HG03378 (cell line): ENCODE results near the gene EPHA1.
A peak's percentile ranks its signal among the peaks of the same experiment; 100 is the strongest.

Experiments used
- ATAC-seq: cut with Tn5 transposase; IDR thresholded peaks from one replicate; pipeline ENCODE4 v1.9.1; 2021; ENCODE audit warnings: mild to moderate bottlenecking, moderate library complexity; ENCODE audit not compliant: unreplicated experiment

EPHA1 gene

DNA sequence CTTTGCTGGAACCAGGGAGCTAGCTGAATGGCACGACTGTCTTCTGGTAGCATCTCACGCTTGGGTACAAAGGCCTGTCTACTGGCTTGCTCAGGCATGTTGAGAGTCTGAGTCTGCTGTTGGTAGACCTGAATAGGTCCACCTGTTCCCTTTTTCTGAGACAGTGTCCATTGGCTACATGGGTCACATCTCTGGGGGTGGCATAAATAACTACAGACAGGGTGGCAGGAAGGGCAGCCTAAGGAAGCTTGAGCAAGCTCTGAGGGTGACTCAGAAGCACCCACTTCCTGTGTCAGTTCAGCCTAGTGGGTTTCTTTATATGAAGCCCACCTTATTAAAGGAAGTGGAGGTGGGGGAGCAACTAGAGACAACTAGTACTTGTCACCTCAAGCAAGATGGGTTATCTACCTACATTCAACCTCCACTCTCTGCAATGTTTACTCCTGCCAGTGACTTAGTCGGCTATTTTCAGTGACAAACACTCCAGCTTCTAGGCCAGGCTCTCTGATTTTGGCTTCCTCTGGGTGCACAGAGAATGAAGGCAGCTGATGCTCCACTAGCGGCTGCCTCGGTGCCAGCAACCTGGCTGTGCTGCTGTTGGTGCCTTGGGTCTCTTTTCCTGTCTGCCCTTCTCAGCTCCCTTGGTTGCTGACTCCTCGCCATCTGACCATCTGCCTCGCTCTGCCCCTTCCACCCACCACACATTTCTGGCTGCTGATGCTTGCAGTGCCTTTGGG, 33.2 kb downstream of the EPHA1 start:
- ATAC-seq = peak; percentile 30

DNA sequence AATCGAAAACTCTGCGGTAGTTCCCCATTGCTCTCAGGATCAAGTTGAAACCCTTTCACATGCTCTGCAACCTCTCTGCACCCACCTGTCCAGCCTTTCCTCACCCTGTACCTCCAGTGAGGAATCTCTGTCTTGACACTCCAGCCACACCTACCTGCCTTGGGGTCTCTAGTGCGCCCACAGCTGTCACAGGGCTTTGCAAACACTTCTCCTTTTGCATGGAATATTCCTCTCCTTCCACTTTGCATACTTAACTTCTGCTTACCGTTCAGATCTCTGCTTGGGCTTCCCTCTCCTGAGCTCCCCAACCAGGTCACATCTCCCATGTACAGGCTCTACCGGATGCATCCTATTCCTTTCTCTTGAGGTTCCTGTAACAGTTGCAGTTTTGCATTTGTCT, 34.1 kb downstream of the EPHA1 start:
- no peak for ATAC-seq

DNA sequence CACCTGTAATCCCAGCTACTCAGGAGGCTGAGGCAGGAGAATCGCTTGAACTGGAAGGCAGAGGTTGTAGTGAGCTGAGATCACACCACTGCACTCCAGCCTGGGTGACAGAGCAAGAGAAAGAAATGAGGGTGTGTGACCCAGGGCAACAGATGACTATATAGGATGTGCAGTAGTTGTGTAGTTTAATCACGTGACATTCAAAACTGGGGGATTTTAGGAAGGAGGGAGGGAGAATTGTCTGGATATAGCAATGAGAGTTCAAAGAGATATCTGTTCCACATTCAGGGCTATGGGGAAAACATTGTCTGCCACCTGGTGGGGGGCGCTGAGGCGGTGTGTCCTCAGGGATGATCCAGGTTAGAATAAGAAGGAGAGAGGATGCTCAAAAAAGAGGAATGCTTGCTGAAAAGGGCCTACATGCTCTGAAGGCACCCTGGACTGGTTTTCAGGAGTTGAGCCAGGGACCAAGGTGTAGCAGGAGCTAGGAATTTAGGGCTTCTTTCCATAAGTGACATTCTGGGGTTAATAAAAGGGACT, 35.3 kb downstream of the EPHA1 start:
- no peak for ATAC-seq

DNA sequence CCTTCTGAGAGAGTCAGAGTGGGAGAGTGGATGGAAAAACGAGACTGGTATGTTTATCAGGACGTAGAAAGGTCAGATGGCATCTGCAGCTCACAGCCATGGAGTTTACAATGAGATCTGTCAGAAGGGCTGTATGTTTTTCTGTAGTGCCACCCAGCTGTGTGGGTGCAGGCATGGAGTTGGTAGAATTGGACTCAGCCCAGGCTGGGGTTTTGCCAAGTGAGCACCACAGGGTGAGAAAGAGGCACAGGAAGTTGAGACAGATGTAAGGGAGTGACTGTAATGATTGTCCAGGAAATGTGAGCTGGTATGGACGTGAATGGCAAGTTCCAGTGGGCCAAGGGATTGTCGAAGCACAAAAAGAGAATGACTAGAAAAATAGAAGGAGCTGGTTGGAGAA, 36.6 kb downstream of the EPHA1 start:
- ATAC-seq = no peak

DNA sequence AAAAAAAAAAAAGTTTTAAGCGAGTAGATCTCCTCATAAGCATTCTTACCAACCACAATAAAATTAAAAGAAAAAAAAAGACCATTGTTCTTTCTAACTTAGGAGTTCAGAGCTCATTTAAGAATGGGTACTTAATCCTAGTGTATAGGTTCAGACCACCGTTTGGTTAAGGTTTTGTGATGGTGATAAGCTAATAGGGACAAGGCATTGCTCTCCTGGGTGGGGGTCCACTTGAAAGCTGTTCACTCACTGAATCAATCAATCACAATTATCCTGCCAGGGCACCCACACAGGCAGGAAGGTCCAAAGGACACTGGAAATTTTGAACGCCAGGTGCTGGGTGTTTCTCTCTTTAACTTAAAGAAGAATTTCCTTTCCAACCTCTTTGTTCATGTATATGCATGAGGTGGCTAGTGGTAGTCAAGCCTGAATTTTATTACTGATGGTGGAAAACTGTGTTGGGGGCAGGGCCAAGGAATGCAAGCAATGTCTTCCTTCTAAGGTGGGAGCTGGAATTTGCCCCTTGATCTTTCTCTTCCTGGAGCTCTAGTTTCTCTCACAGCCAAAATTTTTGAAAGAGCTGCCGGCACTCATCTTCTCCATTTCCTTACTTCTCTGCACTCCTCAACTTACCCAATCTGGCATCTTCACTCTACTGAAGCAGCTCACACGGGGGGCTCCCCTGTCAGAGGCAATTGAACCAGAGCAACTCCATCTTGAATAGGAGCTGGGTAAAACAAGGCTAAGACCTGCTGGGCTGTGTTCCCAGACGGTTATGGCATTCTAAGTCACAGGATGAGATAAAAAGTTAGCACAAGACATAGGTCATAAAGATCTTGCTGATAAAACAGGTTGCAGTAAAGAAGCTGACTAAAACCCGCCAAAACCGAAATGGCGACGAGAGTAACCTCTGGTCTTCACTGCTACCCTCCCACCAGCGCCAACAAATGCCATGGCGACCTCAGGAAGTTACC, 38.7 kb downstream of the EPHA1 start:
- no peak for ATAC-seq

DNA sequence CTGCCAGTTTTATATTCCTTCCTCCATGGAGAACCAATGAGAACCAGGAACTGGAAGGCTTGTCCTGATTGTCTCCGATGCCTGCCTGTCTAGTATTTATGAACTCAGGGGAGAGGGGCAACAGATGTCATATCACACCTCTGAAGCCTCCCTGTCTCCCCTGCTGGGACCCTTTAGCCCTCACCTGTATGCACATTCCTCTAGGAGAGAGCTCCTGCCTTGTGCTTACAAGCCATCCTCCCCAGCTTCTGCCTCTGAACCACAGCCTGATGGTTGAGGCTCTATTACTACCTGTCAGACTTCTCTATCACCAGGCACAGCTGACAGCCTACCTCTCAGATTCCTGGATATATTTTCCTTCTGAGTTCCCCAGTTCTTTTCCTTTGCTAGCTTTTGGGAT, 40.3 kb downstream of the EPHA1 start:
- ATAC-seq = no peak

DNA sequence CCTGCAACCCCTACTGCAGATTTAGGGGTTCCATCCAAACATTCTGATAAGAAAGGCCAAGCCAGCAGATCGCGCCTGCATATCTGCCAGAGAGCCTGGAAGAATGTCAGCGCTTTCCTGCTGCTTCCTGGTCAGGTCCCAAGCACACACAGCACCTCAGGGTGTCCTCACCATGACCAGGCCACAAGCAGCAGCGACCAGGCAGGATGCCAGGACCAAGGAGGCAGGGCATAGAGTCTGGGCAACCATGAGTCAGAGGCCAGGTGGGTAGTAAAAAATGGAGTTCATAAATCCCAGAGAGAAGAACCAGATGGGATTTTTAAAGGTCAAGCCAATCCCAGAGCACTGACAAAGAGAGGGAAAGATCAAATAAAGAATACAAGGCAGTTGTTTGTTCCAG, 40.7 kb downstream of the EPHA1 start:
- ATAC-seq = no peak

DNA sequence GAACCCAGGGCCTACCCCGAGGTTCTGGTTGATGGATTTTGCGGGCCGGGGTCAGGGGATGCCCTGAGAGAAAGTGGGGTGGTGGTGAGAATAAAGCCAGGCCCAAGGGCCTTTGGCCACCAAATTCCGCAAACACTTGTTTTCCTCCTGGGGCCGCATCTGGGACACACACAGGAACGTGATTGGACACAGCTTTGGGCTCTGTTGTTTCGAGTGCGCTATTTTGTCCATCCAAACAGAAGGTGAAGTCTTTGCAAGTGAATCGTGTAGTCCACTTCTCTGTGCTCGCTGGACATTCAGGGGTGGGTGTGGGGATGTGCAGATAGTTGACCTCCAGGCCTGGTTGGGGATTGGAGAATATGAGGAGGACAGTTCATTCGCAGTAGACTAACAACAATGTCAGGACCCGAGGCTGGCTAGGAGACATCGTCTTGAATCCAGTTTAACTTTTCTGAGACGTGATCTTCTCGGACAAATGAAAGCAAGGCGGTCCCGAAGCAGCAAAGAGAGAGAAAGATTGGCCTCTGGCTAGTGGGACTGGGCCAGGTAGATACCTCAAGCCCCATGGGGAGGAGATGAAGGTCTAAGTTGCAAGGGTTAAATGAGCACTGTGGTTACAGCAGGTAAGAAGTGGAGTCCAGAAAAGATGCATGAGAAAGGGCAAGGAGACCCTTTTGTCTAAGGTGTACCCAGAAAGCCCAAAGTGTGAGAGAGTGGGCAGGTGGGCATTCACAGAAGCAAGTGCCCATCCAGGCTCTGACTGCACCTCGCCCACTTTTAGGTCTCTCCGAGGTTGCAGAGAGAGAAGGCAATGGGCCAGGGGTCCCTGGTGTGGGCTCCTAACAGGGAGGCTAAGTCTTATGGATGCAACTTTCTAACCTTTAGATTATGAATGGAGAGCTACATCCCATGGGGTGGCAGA, 45.4 kb downstream of the EPHA1 start:
- ATAC-seq = no peak

DNA sequence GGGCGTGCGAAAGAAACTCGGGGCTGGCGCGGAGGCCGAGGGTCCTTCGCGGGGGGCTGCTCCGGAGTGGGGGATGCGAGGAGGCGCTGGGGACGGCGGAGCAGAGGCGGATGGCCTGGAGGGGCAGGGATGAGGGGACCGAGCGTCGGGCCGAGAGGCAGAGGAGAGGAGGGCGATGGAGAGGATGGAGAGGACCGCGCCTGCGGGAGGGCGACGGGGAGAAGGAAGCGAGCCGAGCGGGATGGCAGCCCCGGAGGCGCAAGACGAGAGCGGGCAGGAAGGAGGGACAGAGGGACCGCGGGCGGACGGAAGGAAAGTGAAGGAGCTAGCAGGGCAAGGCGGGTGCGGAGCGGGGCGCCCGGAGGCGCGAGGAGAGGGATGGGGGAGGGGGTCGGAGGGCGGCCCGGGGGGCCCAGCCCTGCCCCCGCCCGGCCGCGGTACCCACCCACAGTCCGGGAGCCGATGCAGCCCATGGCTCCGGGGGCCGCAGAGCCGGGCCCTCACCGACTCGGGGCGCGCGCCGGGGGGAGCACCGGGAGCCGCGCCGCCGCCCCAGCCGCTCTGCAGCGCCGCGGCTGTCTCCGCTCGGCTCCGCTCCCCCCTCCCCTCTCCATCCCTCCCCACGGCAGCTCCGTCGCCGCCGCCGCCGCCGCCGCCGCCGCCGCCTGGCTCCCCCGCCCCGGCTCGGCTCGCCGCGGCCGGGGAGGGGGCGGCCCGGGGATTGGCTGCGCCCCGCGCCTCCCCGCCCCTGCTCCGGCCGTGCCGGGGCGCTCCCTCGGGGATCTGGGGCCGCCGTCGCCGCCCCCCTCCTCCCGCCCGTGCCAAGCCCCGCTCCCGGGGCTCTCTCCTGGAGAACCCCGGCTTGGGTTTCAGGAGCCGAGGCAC, 46.3 kb downstream of the EPHA1 start, which contains the start of gene FAM131B:
TSS of gene FAM131B (minus strand) at position 583 of the 885 bp plus-strand sequence. CDS start at position 473, 110 bp downstream.
- ATAC-seq = no peak

DNA sequence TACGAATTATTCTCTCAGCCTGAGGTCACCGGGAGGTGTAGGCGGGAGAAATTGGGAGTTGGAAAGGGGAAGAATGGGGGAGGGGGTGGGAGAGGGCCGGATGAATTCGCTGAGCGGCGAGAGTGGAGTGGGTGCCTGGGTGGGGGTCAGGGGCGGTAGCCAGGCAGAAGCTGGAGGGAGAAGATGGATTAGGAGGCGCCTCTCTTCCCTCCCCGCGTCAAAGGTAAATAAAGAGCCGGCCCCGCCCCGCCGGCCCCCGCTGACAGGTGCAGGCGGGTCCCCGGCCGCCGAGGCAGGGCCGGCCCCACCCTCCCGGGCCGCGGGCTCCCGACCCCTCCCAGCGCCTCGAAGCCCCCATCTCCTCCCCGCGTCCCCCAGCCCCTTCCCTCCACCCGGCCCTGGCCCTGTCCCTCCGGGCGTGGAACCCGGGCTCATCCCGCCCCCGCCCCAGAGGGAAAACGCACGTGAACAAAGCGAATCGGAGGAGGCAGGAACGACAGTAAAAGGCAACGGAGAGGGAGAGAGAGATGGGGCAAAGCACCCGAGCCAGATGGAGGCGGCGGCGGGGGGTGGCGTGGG, 47.0 kb downstream of the EPHA1 start:
- ATAC-seq = no peak

DNA sequence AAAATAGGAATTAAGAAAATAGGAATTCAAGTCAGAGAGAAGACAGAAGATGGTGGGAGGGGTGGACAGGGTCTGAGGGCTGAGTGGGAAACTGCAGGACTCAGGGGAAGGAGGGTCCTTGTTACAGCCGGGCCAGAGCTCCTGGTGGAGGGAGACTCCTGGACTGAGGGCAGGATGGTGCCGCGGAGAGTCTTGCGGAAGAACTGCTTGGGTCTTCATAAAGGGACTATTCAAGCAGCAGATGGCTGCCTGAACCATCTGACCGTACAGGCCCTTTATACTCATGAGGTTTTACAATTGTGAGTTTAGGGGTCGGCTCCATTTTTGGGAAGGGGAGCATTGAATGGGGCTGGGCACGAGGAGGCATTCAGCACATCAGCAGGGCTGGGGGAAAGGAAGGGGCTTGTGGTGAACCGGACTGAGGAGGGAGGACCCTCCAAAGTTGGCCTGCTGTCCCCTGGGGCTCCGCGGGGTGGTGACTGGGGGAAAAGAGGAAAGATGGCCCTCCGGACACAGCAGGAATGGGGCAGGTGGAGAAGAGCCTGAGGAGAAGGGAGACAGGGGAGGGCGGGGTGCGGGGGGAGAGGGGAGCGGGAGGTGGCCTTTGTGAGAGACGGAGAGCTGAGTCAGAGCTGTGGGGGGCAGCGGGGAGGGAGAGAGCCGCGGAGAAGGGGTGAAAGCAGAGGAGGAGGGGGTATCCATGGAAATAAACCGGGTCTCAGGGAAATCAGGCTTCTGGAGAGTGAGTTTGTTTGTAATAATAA, 47.7 kb downstream of the EPHA1 start:
- no peak for ATAC-seq

DNA sequence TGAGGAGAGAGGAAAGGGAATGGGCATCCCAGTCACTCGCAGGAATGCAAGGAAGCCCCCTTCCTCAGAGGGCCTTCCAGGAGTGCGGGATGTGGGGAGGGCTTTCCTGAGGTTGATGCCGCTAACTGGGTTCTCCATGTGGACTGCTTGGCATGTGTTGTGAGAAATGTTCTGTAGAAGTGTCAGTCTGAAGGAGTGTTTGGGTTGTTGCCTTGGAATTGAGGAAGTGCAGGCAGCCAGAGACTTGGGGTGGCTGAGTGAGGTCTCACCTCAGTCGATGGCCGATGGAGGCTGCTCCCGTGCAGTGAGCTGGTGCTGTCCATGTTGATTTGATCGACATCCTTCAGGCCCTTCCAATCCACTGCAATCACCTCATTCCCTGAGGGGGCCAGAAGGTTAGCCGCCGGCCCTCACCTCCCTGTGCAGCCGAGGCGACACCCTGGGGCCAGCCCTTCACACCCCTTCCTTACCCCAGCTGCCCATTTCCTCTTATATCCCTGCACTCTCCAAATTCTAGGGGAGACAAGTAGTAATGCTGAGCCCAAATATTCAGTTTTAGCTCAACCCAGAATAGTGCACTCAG, 48.8 kb downstream of the EPHA1 start:
- ATAC-seq = no peak

DNA sequence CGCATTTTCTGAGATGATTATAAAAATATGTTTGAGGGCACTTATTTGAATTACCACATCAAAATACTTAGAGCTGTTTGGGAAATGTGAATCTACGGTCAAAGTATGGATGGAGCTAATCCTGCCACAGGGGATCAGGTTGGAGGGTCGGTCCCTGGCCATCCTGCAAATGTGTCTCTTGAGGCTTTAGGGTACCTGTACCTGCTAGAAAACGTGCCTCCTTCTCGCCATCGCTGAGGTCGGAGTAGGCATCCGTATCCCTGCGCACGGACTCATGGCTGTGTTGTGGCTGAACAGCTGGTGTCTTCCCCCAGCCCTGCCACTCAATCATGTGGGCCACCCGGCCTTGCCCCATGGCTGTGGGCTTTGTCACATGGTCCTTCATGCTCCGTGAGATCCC, 50.0 kb downstream of the EPHA1 start:
- ATAC-seq = no peak

DNA sequence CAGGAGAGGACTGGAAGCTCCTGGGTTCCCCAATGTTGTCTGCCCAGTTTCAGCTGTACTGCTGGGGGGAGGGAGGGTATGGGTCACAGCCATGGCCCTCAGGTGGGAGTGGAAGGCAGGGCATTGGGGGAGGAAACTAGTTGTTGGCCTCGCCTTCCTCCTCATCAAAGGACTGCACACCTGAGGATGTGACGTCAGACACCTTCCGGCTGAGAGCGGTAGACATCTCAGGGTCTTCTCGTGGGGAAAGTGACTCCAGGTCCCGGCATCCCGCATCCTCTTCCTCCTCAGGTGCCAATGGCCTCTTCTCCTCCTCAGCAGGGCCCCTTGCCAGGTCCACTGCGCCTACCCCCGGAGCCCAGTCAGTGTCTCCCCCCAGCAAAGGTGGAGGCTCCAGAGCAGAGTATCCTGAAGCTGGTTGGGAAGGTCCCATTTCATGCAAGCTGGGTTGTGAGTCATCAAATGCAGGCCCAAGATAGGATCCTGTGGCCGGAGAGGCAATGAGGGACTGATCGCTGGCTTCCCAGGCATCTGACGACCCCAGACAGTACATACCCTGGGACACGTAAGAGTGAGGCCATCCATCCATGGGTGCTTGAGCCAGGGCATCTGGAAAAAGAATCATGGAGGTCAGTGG, 52.1 kb downstream of the EPHA1 start:
- ATAC-seq = no peak

DNA sequence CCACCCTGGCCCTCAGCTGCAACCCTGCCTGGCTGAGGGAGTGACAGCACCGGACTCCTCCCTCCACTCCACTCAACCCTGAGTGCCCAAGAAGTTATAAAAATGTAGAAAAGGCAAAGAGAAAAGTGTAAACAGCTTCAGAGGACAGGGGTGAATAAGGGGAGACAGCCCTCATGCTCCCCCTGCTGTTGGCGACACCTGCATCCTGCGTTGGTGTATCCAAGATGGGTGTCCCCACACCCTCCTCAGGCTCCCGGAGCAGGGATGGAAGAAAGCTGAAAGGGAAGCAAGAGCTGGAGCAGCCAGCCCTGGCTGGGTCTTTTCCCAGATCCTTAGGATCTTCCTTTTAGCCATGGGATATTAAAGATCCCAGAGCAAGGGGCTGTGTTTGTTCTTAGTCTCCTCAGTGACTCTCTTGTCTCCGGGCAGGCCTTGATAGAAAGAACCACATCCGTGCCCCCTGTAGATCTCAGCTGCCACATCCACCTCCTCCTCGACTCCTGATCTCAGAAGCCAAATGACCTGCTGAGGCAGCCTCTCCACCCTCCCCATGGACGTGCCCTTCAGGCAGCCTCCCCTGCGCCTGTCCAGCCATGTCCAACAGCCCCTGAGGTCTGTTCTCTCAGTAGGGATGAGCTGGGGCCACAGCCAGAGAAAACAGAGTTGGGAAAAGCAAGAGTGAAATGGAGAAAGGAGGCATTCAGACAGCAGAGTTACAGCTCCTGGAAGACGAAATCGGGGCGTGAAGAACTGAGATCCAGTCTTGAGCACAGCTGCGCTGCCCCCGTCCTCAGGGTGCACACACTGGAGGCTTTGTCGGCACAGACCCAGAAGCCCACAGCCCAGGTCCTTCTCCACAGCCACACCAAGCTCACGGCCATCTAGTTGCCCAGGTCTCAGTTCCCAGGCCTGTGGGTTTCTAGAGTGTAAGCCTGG, 52.9 kb downstream of the EPHA1 start:
- ATAC-seq = no peak

DNA sequence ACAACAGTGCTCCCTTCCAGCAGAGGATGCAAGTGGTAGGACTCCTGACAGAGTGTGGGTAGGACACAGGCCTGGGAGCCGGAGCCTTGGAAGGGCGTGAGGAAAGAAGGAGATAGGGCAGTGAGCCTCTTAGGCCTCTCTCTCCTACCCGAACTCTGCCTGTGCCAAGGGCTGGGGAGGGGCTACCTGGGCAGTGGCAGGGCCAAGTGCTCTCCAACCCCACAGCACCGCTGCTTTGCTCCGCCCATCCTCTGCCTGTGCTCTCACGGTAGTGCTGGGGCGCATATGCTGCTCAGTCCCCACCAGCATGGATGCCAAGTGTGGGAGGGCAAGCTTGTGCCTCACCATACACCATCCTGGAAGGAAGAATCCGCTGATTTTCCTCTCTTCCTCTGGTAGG, 53.7 kb downstream of the EPHA1 start:
- no peak for ATAC-seq

DNA sequence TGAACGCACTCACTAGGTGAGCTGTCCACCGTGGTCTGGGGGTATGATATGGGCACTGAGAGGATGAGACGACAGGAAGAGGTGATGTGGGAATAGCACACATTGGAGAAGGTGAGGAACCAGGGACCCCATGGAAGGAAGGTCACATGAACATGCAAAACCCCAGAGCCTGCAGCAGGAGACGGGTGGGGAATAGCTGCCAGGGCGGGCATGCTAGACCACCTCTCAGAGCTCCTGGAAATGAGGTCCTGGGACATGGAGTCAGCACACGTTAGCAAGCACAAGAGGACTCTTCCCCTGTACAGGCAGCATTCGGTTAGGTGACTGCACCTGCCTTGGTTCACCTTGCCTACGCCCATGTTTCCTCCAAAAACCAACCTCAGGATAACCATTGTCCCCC, 54.3 kb downstream of the EPHA1 start:
- no peak for ATAC-seq
